Measurements from ENCODE around the gene ANKRD44. TPM values are rescaled to one million over a fixed set of nuclear protein-coding genes. Genes with fewer than 3 reads are reported as not detected.

Gene ANKRD44
- total RNA-seq, 1 donor from 2014 or later, result 3.4 TPM

DNA sequence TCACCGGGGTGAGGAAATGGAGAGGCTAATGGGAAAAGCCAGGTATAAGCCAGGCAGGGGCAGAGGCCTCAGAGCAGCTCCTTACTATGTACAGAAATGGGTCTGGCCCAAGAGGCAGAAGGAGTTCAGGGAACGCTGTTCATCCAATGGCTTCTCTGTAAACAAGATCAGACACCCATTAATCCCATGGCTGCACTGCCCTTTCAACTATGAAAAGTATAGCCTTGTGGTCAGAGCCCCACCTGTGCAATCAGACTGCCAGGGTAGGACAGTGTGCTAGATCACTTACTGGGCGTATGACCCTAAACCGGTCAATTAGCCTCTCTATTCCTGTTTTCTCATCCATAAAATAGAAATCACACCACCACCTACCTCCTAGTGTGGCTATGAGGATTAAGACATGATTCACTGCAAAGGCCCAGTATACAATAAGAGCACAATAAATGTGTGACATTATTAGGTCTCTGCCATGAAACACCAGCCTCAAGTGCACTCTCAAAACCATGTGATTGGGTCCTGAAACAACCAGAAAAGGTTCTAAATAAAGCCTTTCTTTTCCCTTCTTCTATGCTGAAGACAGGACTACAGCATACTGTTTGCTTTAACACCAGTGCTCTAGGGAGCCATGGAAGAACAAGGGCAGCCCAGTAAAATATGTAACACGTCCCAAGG is 4.4 kb downstream of the ANKRD44 start:
- Histone ChIP-seq H3K36me3 (no peaks in the 10 kb centered on the region), H3K27ac (no peak overlapping the region)

DNA sequence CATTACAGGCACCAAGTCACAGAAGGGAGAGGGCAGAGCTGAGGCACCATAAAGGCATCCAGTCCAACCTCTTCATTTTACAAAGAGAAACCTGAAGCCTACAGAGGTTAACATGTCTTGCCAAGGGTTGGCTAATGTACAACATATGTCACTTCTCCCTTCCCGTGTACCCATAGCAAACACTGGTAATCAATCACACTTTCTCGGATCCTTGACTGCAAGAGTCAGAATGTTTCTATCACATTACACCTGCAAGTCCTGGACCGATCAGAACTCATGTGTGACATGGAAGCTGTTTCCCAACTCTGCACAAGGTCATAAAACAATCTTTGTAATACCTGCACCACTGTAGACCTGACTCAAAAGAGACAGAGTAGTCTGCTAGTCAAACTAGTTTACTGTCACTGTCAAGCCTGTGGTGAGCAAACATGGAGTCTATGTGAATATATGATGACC is 6.0 kb downstream of the ANKRD44 start:
- Histone ChIP-seq H3K79me2 (ENCODE audit: low read depth) (no peaks in the 10 kb centered on the region), H3K9me3 (ENCODE audit: low read depth) (no peaks in the 10 kb centered on the region), H3K36me3 (no peaks in the 10 kb centered on the region), H3K27me3 (peaks cover 23% of the 10 kb centered on the region), H3F3A (ENCODE audit: low read depth) (peaks cover 4% of the 10 kb centered on the region), H3K9ac (no peak overlapping the region), H3K4me1 (peaks cover 4% of the 10 kb centered on the region), H2AFZ (replicated peaks) (no peak overlapping the region), H3K4me2 (no peak overlapping the region), H3K27ac (no peak overlapping the region), H4K20me1 (ENCODE audit: low read depth) (no peaks in the 10 kb centered on the region), H3K4me3 (no peak overlapping the region)
- TF ChIP-seq EZH2 (IDR thresholded peaks at IDR 0.05) (no peak), EZH2phosphoT487 (IDR thresholded peaks at IDR 0.05) (no peak)
- H3K9me3 Mint-ChIP-seq, result no peaks in the 10 kb centered on the region
- no peaks in the 10 kb centered on the region for H3K36me3 Mint-ChIP-seq
- no peak overlapping the region for H3K4me3 Mint-ChIP-seq
- peaks cover 9% of the 10 kb centered on the region for H3K27me3 Mint-ChIP-seq (ENCODE audit: insufficient read depth, low read depth)
- no peak for DNase-seq (ENCODE audit: low spot score)
- no peaks in the 10 kb centered on the region for H3K4me1 Mint-ChIP-seq
- no peak overlapping the region for H3K27ac Mint-ChIP-seq

More for the DNA sequence above, 4.4 kb downstream of the ANKRD44 start:
- no peaks in the 10 kb centered on the region for H3K9me3 Mint-ChIP-seq
- H2AFZ ChIP-seq (replicated peaks), result no peak overlapping the region
- no peak overlapping the region for H3K4me3 Mint-ChIP-seq
- H4K20me1 ChIP-seq (ENCODE audit: low read depth), result no peaks in the 10 kb centered on the region
- H3K79me2 ChIP-seq (ENCODE audit: low read depth), result no peaks in the 10 kb centered on the region
- DNase-seq (ENCODE audit: low spot score), result no peak
- H3K4me1 ChIP-seq, result peaks cover 6% of the 10 kb centered on the region
- no peak overlapping the region for H3K27ac Mint-ChIP-seq
- H3K27me3 Mint-ChIP-seq (ENCODE audit: insufficient read depth, low read depth), result peaks cover 12% of the 10 kb centered on the region
- no peak overlapping the region for H3K4me2 ChIP-seq
- TF ChIP-seq, protein P1, sequence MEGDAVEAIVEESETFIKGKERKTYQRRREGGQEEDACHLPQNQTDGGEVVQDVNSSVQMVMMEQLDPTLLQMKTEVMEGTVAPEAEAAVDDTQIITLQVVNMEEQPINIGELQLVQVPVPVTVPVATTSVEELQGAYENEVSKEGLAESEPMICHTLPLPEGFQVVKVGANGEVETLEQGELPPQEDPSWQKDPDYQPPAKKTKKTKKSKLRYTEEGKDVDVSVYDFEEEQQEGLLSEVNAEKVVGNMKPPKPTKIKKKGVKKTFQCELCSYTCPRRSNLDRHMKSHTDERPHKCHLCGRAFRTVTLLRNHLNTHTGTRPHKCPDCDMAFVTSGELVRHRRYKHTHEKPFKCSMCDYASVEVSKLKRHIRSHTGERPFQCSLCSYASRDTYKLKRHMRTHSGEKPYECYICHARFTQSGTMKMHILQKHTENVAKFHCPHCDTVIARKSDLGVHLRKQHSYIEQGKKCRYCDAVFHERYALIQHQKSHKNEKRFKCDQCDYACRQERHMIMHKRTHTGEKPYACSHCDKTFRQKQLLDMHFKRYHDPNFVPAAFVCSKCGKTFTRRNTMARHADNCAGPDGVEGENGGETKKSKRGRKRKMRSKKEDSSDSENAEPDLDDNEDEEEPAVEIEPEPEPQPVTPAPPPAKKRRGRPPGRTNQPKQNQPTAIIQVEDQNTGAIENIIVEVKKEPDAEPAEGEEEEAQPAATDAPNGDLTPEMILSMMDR (IDR thresholded peaks at IDR 0.05), result no peak
- no peak for TF ChIP-seq EZH2 (IDR thresholded peaks at IDR 0.05)
- no peak for TF ChIP-seq EZH2phosphoT487 (IDR thresholded peaks at IDR 0.05)
- no peaks in the 10 kb centered on the region for H3K36me3 Mint-ChIP-seq
- H3F3A ChIP-seq (ENCODE audit: low read depth), result peaks cover 11% of the 10 kb centered on the region
- H3K9me3 ChIP-seq (ENCODE audit: low read depth), result no peaks in the 10 kb centered on the region
- peaks cover 1% of the 10 kb centered on the region for H3K4me1 Mint-ChIP-seq
- H3K9ac ChIP-seq, result no peak overlapping the region
- H3K4me3 ChIP-seq, result no peak overlapping the region
- peaks cover 31% of the 10 kb centered on the region for H3K27me3 ChIP-seq

DNA sequence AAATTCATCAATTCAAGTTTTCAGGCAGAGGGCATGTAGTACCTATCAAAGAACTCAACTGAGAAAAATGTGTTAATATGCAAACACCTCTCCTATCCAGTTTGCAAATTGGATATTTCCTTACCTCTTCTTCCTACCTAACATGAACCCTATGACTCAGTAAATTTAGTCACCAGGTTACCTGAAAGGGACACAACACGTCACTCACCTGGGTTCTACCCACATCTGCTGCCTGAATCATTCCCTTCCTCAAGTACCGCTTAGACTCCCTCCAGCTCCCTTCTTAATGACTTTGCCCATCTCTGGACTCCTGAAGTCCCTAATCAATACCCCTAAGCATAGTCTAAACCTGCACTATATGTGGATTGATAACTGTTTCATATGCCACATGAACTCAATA is 10.4 kb downstream of the ANKRD44 start:
- Mint-ChIP-seq H3K4me3 (no peak overlapping the region), H3K27me3 (ENCODE audit: insufficient read depth, low read depth) (peaks cover 2% of the 10 kb centered on the region), H3K36me3 (no peaks in the 10 kb centered on the region), H3K9me3 (no peaks in the 10 kb centered on the region), H3K27ac (no peak overlapping the region), H3K4me1 (no peaks in the 10 kb centered on the region)
- Histone ChIP-seq H3K4me3 (no peak overlapping the region), H3K9me3 (ENCODE audit: low read depth) (no peaks in the 10 kb centered on the region), H3K4me2 (no peak overlapping the region), H3K9ac (no peak overlapping the region), H3F3A (ENCODE audit: low read depth) (no peaks in the 10 kb centered on the region), H3K36me3 (no peaks in the 10 kb centered on the region), H3K79me2 (ENCODE audit: low read depth) (no peaks in the 10 kb centered on the region), H2AFZ (replicated peaks) (no peak overlapping the region), H3K4me1 (no peaks in the 10 kb centered on the region), H4K20me1 (ENCODE audit: low read depth) (no peaks in the 10 kb centered on the region), H3K27me3 (no peaks in the 10 kb centered on the region), H3K27ac (no peak overlapping the region)
- no peak for DNase-seq (ENCODE audit: low spot score)
- TF ChIP-seq EZH2phosphoT487 (IDR thresholded peaks at IDR 0.05) (no peak), EZH2 (IDR thresholded peaks at IDR 0.05) (no peak)
- TF ChIP-seq, protein P1 (IDR thresholded peaks at IDR 0.05), result no peak

DNA sequence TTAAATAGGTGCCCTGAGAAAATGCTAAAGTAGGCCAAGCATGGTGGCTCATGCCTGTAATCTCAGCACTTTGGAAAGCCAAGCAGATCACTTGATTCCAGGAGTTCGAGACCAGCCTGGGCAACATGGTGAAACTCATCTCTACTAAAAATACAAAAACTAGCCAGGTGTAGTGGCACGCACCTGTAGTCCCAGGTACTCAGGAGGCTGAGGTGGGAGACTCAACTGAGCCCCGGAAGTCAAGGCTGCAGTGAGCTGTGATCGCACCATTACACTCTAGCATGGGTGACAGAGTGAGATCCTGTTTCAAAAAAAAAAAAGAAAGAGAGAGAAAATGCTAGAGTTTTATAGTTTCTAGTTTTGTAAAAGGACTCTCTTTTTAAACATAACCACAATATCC is 12.0 kb downstream of the ANKRD44 start:
- TF ChIP-seq, protein P1 (IDR thresholded peaks at IDR 0.05), result no peak
- TF ChIP-seq EZH2 (IDR thresholded peaks at IDR 0.05) (no peak), EZH2phosphoT487 (IDR thresholded peaks at IDR 0.05) (no peak)
- Mint-ChIP-seq H3K27ac (no peak overlapping the region), H3K4me1 (no peaks in the 10 kb centered on the region), H3K27me3 (ENCODE audit: insufficient read depth, low read depth) (peaks cover 2% of the 10 kb centered on the region), H3K4me3 (no peak overlapping the region), H3K36me3 (no peaks in the 10 kb centered on the region), H3K9me3 (no peaks in the 10 kb centered on the region)
- H3K27ac ChIP-seq, result no peak overlapping the region
- H2AFZ ChIP-seq (replicated peaks), result no peak overlapping the region
- no peaks in the 10 kb centered on the region for H3K4me1 ChIP-seq
- H3K9me3 ChIP-seq (ENCODE audit: low read depth), result no peaks in the 10 kb centered on the region
- no peak overlapping the region for H3K4me2 ChIP-seq
- H3K79me2 ChIP-seq (ENCODE audit: low read depth), result no peaks in the 10 kb centered on the region
- no peaks in the 10 kb centered on the region for H3K27me3 ChIP-seq
- DNase-seq (ENCODE audit: low spot score), result no peak
- no peak overlapping the region for H3K9ac ChIP-seq
- H3K36me3 ChIP-seq, result no peaks in the 10 kb centered on the region
- no peaks in the 10 kb centered on the region for H4K20me1 ChIP-seq (ENCODE audit: low read depth)
- no peaks in the 10 kb centered on the region for H3F3A ChIP-seq (ENCODE audit: low read depth)
- H3K4me3 ChIP-seq, result no peak overlapping the region
